DOHH2 (cell line): ENCODE results near the gene OR2F2.

Source experiments
- H3F3A ChIP-seq: fragments of 200-600 bp; sonication (generic), shearing (Covaris generic); 2 replicates; pipeline ENCODE4 v1.6.0; 2016; ENCODE audit warnings: antibody characterized with exemption, mild to moderate bottlenecking; ENCODE audit not compliant: control insufficient read depth, insufficient read depth
- H3K27ac ChIP-seq: fragments of 200-600 bp; sonication (generic); 2 replicates; pipeline ENCODE4 v1.5.1; 2014; ENCODE audit warnings: low read depth, mild to moderate bottlenecking, low read length, moderate library complexity
- H3K27me3 ChIP-seq: fragments of 200-600 bp; sonication (generic); 2 replicates; pipeline ENCODE4 v1.6.1; 2014; ENCODE audit warnings: mild to moderate bottlenecking, low read length, mixed read lengths; ENCODE audit not compliant: control insufficient read depth
- H3K36me3 ChIP-seq: fragments of 200-600 bp; sonication (generic); 2 replicates; pipeline ENCODE4 v1.6.1; 2014; ENCODE audit warnings: mild to moderate bottlenecking, low read length, moderate library complexity, mixed read lengths; ENCODE audit not compliant: control insufficient read depth
- H3K4me1 ChIP-seq: fragments of 200-600 bp; sonication (generic); 2 replicates; pipeline ENCODE4 v1.6.1; 2014; ENCODE audit warnings: mild to moderate bottlenecking, low read length, mixed read lengths; ENCODE audit not compliant: control insufficient read depth
- H3K4me2 ChIP-seq: fragments of 200-600 bp; sonication (generic); 2 replicates; pipeline ENCODE4 v1.6.0; 2014; ENCODE audit warnings: mild to moderate bottlenecking, low read length, moderate library complexity
- H3K4me3 ChIP-seq: fragments of 200-600 bp; sonication (generic); 2 replicates; pipeline ENCODE4 v1.5.1; 2014; ENCODE audit warnings: mild to moderate bottlenecking, low read length, mixed read lengths
- H3K79me2 ChIP-seq: fragments of 200-600 bp; sonication (generic); 2 replicates; pipeline ENCODE4 v1.6.1; 2014; ENCODE audit warnings: mild to moderate bottlenecking, low read length, mixed read lengths; ENCODE audit not compliant: control insufficient read depth
- H3K9me2 ChIP-seq: fragments of 200-600 bp; sonication (generic); replicated peaks from 2 replicates; pipeline ENCODE4 v1.6.1; 2014; ENCODE audit warnings: mild to moderate bottlenecking, low read length, mixed read lengths; ENCODE audit not compliant: control insufficient read depth
- H3K9me3 ChIP-seq: fragments of 200-600 bp; sonication (generic); 2 replicates; pipeline ENCODE4 v1.6.1; 2014; ENCODE audit warnings: antibody characterized with exemption, low read length, mixed read lengths; ENCODE audit not compliant: control insufficient read depth, insufficient read depth
- H4K20me1 ChIP-seq: fragments of 200-600 bp; sonication (generic); 2 replicates; pipeline ENCODE4 v1.6.0; 2014; ENCODE audit warnings: low read depth, mild to moderate bottlenecking, antibody characterized with exemption, low read length, moderate library complexity; ENCODE audit not compliant: control insufficient read depth, insufficient read depth
- CTCF ChIP-seq: fragments of 200-600 bp; sonication (generic); IDR thresholded peaks from one replicate; pipeline ENCODE4 v1.5.1; 2014; ENCODE audit warnings: antibody characterized with exemption, mild to moderate bottlenecking, low read depth, low read length; ENCODE audit not compliant: poor library complexity, severe bottlenecking
- EZH2phosphoT487 ChIP-seq: fragments of 200-600 bp; sonication (generic); IDR thresholded peaks from 2 replicates; pipeline ENCODE4 v1.6.1; 2017; ENCODE audit warnings: borderline replicate concordance, mild to moderate bottlenecking, antibody characterized with exemption, low read length, moderate library complexity, mixed read lengths

Gene OR2F2

GRCh38 chr7:143965280-143965679 is 30.2 kb downstream of the OR2F2 start:
- no peak for TF ChIP-seq CTCF
- TF ChIP-seq EZH2phosphoT487, result no peak
- Histone ChIP-seq H4K20me1 (no peaks in the 10 kb centered on the region), H3K4me3 (no peak overlapping the region), H3K9me2 (no peaks in the 10 kb centered on the region), H3K27ac (no peak overlapping the region), H3K36me3 (no peaks in the 10 kb centered on the region), H3K4me2 (no peak overlapping the region), H3F3A (no peaks in the 10 kb centered on the region), H3K79me2 (no peaks in the 10 kb centered on the region), H3K27me3 (no peaks in the 10 kb centered on the region), H3K4me1 (no peaks in the 10 kb centered on the region), H3K9me3 (no peaks in the 10 kb centered on the region)

- no peaks in the 10 kb centered on the region for H3K36me3 ChIP-seq
- no peaks in the 10 kb centered on the region for H3K4me1 ChIP-seq
- no peaks in the 10 kb centered on the region for H3K9me3 ChIP-seq
- H3F3A ChIP-seq, result no peaks in the 10 kb centered on the region
- no peak overlapping the region for H3K27ac ChIP-seq
- no peaks in the 10 kb centered on the region for H3K9me2 ChIP-seq
- no peaks in the 10 kb centered on the region for H3K79me2 ChIP-seq
- no peak overlapping the region for H3K4me3 ChIP-seq
- H3K27me3 ChIP-seq, result no peaks in the 10 kb centered on the region
- TF ChIP-seq CTCF (no peak), EZH2phosphoT487 (no peak)
- H4K20me1 ChIP-seq, result no peaks in the 10 kb centered on the region
- H3K4me2 ChIP-seq, result no peak overlapping the region
Observed at GRCh38 chr7:143967398-143967797, 32.4 kb downstream of the OR2F2 start.

GRCh38 chr7:143973870-143974416 is 38.9 kb downstream of the OR2F2 start:
- H3F3A ChIP-seq, result no peaks in the 10 kb centered on the region
- TF ChIP-seq EZH2phosphoT487 (no peak), CTCF (no peak)
- no peaks in the 10 kb centered on the region for H3K9me3 ChIP-seq
- H3K4me2 ChIP-seq, result no peak overlapping the region
- H3K4me3 ChIP-seq, result no peak overlapping the region
- no peaks in the 10 kb centered on the region for H4K20me1 ChIP-seq
- no peaks in the 10 kb centered on the region for H3K27me3 ChIP-seq
- H3K27ac ChIP-seq, result no peak overlapping the region
- no peaks in the 10 kb centered on the region for H3K36me3 ChIP-seq
- no peaks in the 10 kb centered on the region for H3K4me1 ChIP-seq
- H3K79me2 ChIP-seq, result no peaks in the 10 kb centered on the region
- no peaks in the 10 kb centered on the region for H3K9me2 ChIP-seq

- Histone ChIP-seq H3K4me1 (no peaks in the 10 kb centered on the region), H3K4me2 (no peak overlapping the region), H3K4me3 (no peak overlapping the region), H3K79me2 (no peaks in the 10 kb centered on the region), H3F3A (no peaks in the 10 kb centered on the region), H3K36me3 (no peaks in the 10 kb centered on the region), H3K27ac (no peak overlapping the region), H3K9me2 (no peaks in the 10 kb centered on the region), H4K20me1 (no peaks in the 10 kb centered on the region), H3K9me3 (no peaks in the 10 kb centered on the region), H3K27me3 (no peaks in the 10 kb centered on the region)
- TF ChIP-seq CTCF, result no peak
- no peak for TF ChIP-seq EZH2phosphoT487
Observed at GRCh38 chr7:143974459-143974858, 39.4 kb downstream of the OR2F2 start.
